HEK293T (cell line): Measurements from ENCODE around the gene LONP2.

ENCODE experiments used
- BHLHE40 ChIP-seq: fragments of 450-650 bp; IDR thresholded peaks from 2 replicates; pipeline ENCODE4 v1.6.1; 2016; ENCODE audit warnings: mild to moderate bottlenecking, moderate library complexity, borderline replicate concordance
- ELF4 ChIP-seq: fragments of 450-650 bp; IDR thresholded peaks from 2 replicates; pipeline ENCODE4 v1.6.1; 2017; ENCODE audit warnings: antibody characterized with exemption
- FOXK2 ChIP-seq: fragments of 450-650 bp; IDR thresholded peaks from 2 replicates; pipeline ENCODE4 v1.6.1; 2016; ENCODE audit warnings: mild to moderate bottlenecking
- FOXM1 ChIP-seq: fragments of 450-650 bp; IDR thresholded peaks from 2 replicates; pipeline ENCODE4 v1.6.1; 2017; ENCODE audit warnings: mild to moderate bottlenecking, borderline replicate concordance
- ZNF384 ChIP-seq: fragments of 450-650 bp; IDR thresholded peaks from 2 replicates; pipeline ENCODE4 v1.6.1; 2016

GRCh38 chr16:48359983-48360382 lies 115.9 kb downstream of the LONP2 start:
- TF ChIP-seq ZNF384 (no peak), BHLHE40 (no peak), FOXM1 (no peak), ELF4 (no peak), FOXK2 (no peak)
